HEK293 (cell line): ENCODE results near the gene FKRP.

ENCODE experiments used
- CTCF ChIA-PET: fragments of 350-600 bp; formaldehyde crosslinking; extraction: SDS; loops from one replicate; lab custom pipeline; 2021; ENCODE audit warnings: antibody characterized with exemption; lab: Yijun Ruan, JAX
- POLR2A ChIA-PET: fragments of 300-600 bp; formaldehyde crosslinking; extraction: SDS; loops from one replicate; lab custom pipeline; 2020; ENCODE audit warnings: antibody characterized with exemption, inconsistent platforms; lab: Yijun Ruan, JAX
- H3K27ac ChIP-seq: fragments of 200-500 bp; sonication (Bioruptor generic); 2 replicates; pipeline ENCODE4 v1.5.1; 2014; ENCODE audit warnings: low read depth, low read length, control low read depth, inconsistent platforms; ENCODE audit errors: extremely low read depth
- H3K36me3 ChIP-seq, 2 experiments: fragments of 200-500 bp in 1 of 2; sonication (Bioruptor generic) in 1 of 2; 1 replicate in 1 of 2; 2 replicates in 1 of 2; pipeline ENCODE4 v1.5.1; 2014 to 2017; ENCODE audit warnings: inconsistent platforms in 2 of 2, low read length in 2 of 2; ENCODE audit not compliant: control insufficient read depth in 2 of 2, insufficient read depth in 1 of 2
- H3K4me1 ChIP-seq: fragments of 200-500 bp; sonication (Bioruptor generic); 2 replicates; pipeline ENCODE4 v1.5.1; 2014; ENCODE audit warnings: mild to moderate bottlenecking, low read length, inconsistent platforms; ENCODE audit not compliant: control insufficient read depth, insufficient read depth
- H3K4me3 ChIP-seq: 2 replicates; pipeline ENCODE4 v1.5.1; 2011; ENCODE audit warnings: low read depth, mild to moderate bottlenecking, control low read depth, low read length, moderate library complexity
- H3K9me3 ChIP-seq: fragments of 200-500 bp; sonication (Bioruptor generic); 2 replicates; pipeline ENCODE4 v1.5.1; 2014; ENCODE audit warnings: low read depth, low read length, inconsistent platforms; ENCODE audit not compliant: control insufficient read depth, insufficient read depth
- EGR2 ChIP-seq: fragments of 450-650 bp; formaldehyde crosslinking; IDR thresholded peaks from 2 replicates; pipeline ENCODE4 v1.5.1; 2016; ENCODE audit warnings: low read depth, missing biosample characterization, missing genetic modification characterization
- FEZF1 ChIP-seq: fragments of 450-650 bp; formaldehyde crosslinking; IDR thresholded peaks from 2 replicates; pipeline ENCODE4 v1.5.1; 2016; ENCODE audit warnings: missing biosample characterization, missing genetic modification characterization
- GLI4 ChIP-seq: fragments of 450-650 bp; formaldehyde crosslinking; IDR thresholded peaks from 2 replicates; pipeline ENCODE4 v1.5.1; 2016; ENCODE audit warnings: missing biosample characterization, missing genetic modification characterization
- IKZF3 ChIP-seq: fragments of 450-650 bp; IDR thresholded peaks from 2 replicates; pipeline ENCODE4 v1.5.0; 2018; ENCODE audit warnings: missing biosample characterization, mild to moderate bottlenecking, missing genetic modification characterization, moderate library complexity
- KLF9 ChIP-seq: fragments of 450-650 bp; formaldehyde crosslinking; IDR thresholded peaks from 2 replicates; pipeline ENCODE4 v1.5.1; 2016; ENCODE audit warnings: missing biosample characterization, missing genetic modification characterization, low read depth
- TCF7L2 ChIP-seq: IDR thresholded peaks from 2 replicates; pipeline ENCODE4 v1.6.1; 2011; ENCODE audit warnings: low read depth, mild to moderate bottlenecking, inconsistent platforms, low read length, moderate library complexity, borderline replicate concordance
- ZBTB20 ChIP-seq: fragments of 450-650 bp; formaldehyde crosslinking; IDR thresholded peaks from 2 replicates; pipeline ENCODE4 v1.5.1; 2016; ENCODE audit warnings: missing biosample characterization, missing genetic modification characterization
- ZBTB7A ChIP-seq: fragments of 450-650 bp; formaldehyde crosslinking; IDR thresholded peaks from 2 replicates; pipeline ENCODE4 v1.5.1; 2016; ENCODE audit warnings: low read depth, missing biosample characterization, missing genetic modification characterization
- ZFHX2 ChIP-seq: fragments of 450-650 bp; formaldehyde crosslinking; conservative IDR thresholded peaks from 2 replicates; pipeline ENCODE4 v1.5.1; 2016; ENCODE audit warnings: missing biosample characterization, missing genetic modification characterization
- ZNF133 ChIP-seq: fragments of 450-650 bp; formaldehyde crosslinking; IDR thresholded peaks from 2 replicates; pipeline ENCODE4 v1.5.1; 2016; ENCODE audit warnings: missing biosample characterization, missing genetic modification characterization
- ZNF140 ChIP-seq: fragments of 450-650 bp; formaldehyde crosslinking; IDR thresholded peaks from 2 replicates; pipeline ENCODE4 v1.5.1; 2016; ENCODE audit warnings: missing biosample characterization, missing genetic modification characterization
- ZNF146 ChIP-seq: fragments of 450-650 bp; formaldehyde crosslinking; IDR thresholded peaks from 2 replicates; pipeline ENCODE4 v1.5.1; 2016; ENCODE audit warnings: missing biosample characterization, missing genetic modification characterization
- ZNF169 ChIP-seq: fragments of 450-650 bp; formaldehyde crosslinking; IDR thresholded peaks from 2 replicates; pipeline ENCODE4 v1.5.1; 2016; ENCODE audit warnings: missing biosample characterization, missing genetic modification characterization
- ZNF175 ChIP-seq: fragments of 450-650 bp; formaldehyde crosslinking; IDR thresholded peaks from 2 replicates; pipeline ENCODE4 v1.5.1; 2016; ENCODE audit warnings: missing biosample characterization, missing genetic modification characterization
- ZNF248 ChIP-seq: fragments of 450-650 bp; formaldehyde crosslinking; IDR thresholded peaks from 2 replicates; pipeline ENCODE4 v1.5.1; 2017; ENCODE audit warnings: missing biosample characterization, missing genetic modification characterization
- ZNF324 ChIP-seq: fragments of 450-650 bp; formaldehyde crosslinking; IDR thresholded peaks from 2 replicates; pipeline ENCODE4 v1.5.1; 2016; ENCODE audit warnings: missing biosample characterization, missing genetic modification characterization
- ZNF354C ChIP-seq: fragments of 450-650 bp; formaldehyde crosslinking; IDR thresholded peaks from 2 replicates; pipeline ENCODE4 v1.5.1; 2016; ENCODE audit warnings: missing biosample characterization, missing genetic modification characterization, low read depth, borderline replicate concordance
- ZNF433 ChIP-seq: fragments of 450-650 bp; formaldehyde crosslinking; IDR thresholded peaks from 2 replicates; pipeline ENCODE4 v1.5.1; 2016; ENCODE audit warnings: missing biosample characterization, missing genetic modification characterization, low read depth
- ZNF521 ChIP-seq: fragments of 450-650 bp; formaldehyde crosslinking; IDR thresholded peaks from 2 replicates; pipeline ENCODE4 v1.5.1; 2017; ENCODE audit warnings: missing biosample characterization, mild to moderate bottlenecking, missing genetic modification characterization
- ZNF548 ChIP-seq: fragments of 450-650 bp; formaldehyde crosslinking; IDR thresholded peaks from 2 replicates; pipeline ENCODE4 v1.5.1; 2016; ENCODE audit warnings: missing biosample characterization, missing genetic modification characterization
- ZNF561 ChIP-seq: fragments of 450-650 bp; IDR thresholded peaks from 2 replicates; pipeline ENCODE4 v1.5.1; 2018; ENCODE audit warnings: missing biosample characterization, missing genetic modification characterization, borderline replicate concordance
- ZNF585B ChIP-seq: fragments of 450-650 bp; formaldehyde crosslinking; IDR thresholded peaks from 2 replicates; pipeline ENCODE4 v1.5.1; 2016; ENCODE audit warnings: missing biosample characterization, missing genetic modification characterization
- ZNF621 ChIP-seq: fragments of 450-650 bp; formaldehyde crosslinking; IDR thresholded peaks from 2 replicates; pipeline ENCODE4 v1.5.1; 2017; ENCODE audit warnings: missing biosample characterization, missing genetic modification characterization
- ZNF624 ChIP-seq: fragments of 450-650 bp; formaldehyde crosslinking; IDR thresholded peaks from 2 replicates; pipeline ENCODE4 v1.5.1; 2017; ENCODE audit warnings: missing biosample characterization, missing genetic modification characterization
- ZNF658 ChIP-seq: fragments of 450-650 bp; formaldehyde crosslinking; IDR thresholded peaks from 2 replicates; pipeline ENCODE4; 2016; ENCODE audit warnings: missing biosample characterization, missing genetic modification characterization
- ZNF670 ChIP-seq: fragments of 450-650 bp; formaldehyde crosslinking; IDR thresholded peaks from 2 replicates; pipeline ENCODE4 v1.5.1; 2016; ENCODE audit warnings: missing biosample characterization, missing genetic modification characterization, low read depth
- ZNF701 ChIP-seq: fragments of 450-650 bp; formaldehyde crosslinking; IDR thresholded peaks from 2 replicates; pipeline ENCODE4 v1.5.1; 2016; ENCODE audit warnings: missing biosample characterization, missing genetic modification characterization
- TF ChIP-seq, protein P1 (sequence below): fragments of 450-650 bp; formaldehyde crosslinking; IDR thresholded peaks from 2 replicates; pipeline ENCODE4 v1.5.1; 2017; ENCODE audit warnings: missing biosample characterization, missing genetic modification characterization
- TF ChIP-seq, protein P2 (sequence below): fragments of 450-650 bp; formaldehyde crosslinking; IDR thresholded peaks from 2 replicates; pipeline ENCODE4 v1.5.1; 2016; ENCODE audit warnings: missing biosample characterization, missing genetic modification characterization
- TF ChIP-seq, protein P3 (sequence below): fragments of 450-650 bp; formaldehyde crosslinking; IDR thresholded peaks from 2 replicates; pipeline ENCODE4 v1.5.1; 2016; ENCODE audit warnings: missing biosample characterization, missing genetic modification characterization
- TF ChIP-seq, protein P4 (sequence below): fragments of 450-650 bp; formaldehyde crosslinking; IDR thresholded peaks from 2 replicates; pipeline ENCODE4 v1.5.1; 2016; ENCODE audit warnings: missing biosample characterization, missing genetic modification characterization

The FKRP gene

DNA sequence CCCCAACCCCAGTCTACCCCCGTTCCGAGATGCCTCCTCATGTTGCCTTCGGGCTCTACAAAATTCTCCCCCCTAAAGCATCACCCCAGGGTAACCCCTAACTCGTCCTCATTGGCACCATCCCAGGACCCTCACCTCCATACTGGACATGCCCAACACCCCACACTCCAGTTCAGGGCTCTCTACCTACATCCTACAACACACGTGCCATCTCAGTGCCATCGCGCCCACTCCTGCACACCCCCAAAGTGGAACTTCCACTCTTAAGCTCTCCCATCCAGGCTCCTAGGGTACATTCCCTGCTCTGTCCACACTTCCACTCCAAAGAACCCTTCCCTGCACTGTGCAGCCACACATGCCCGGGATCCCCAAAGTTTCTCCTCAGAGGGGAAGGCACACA, 827 bp upstream of the FKRP start:
- TF ChIP-seq EGR2 (tag by site-specific recombination) (peak; percentile 45; the same call in 1 of the 2 replicates), ZFHX2 (tag by site-specific recombination) (peak; percentile 51; the same call in 1 of the 2 replicates), ZBTB7A (tag by site-specific recombination) (no peak), ZNF324 (tag by site-specific recombination) (no peak)
- peaks cover 6% of the 10 kb centered on the region for H3K4me1 ChIP-seq

DNA sequence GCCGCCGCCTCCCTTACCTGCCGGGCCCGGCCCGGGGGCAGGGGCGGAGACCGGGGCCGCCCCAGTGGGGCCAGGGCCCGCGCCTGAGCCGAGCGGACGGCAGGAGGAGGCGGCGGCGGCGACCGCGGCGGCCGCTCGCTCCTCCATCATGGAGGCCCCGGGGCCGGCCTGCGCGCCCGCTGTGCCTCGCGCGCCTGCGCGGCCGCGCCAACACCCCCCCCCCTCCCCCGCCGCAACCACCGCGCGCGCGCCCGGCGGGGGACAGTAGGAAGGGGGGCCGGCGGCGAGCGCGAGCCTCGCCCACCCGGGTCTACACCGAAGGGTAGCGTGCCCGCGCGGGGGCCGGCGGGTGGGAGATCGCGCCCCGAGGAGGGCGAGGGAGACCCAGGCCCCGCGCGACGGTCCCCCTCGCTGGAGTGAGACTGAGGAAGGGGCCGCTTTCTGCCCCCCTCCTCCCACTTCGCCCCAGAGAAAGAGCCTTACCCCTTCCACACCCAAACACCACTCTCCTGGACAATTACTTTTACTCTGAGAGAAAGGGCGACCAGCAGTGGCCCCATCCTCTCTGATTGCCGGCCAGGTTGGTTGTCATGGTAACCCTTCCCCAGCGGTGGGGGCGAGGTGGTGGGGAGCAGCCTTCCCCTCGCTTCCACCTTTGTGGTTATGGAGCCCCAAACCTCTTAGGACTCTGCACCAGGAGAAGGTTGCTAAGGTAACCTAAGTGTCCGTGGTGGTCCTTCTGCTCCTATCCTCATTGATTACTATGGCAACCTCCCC, 612 bp downstream of the FKRP start, which contains the start of gene STRN4:
TSS of gene STRN4 (minus strand) at position 170 of the 777 bp plus-strand sequence. CDS start at position 150, 20 bp downstream.
- Histone ChIP-seq H3K36me3 (peaks cover 31 to 35% of the 10 kb centered on the region in 2 experiments; a peak in 2 of 3 replicates), H3K4me1 (peaks cover 6% of the 10 kb centered on the region), H3K27ac (peak within 1 kb of the TSS; percentile 99), H3K9me3 (no peaks in the 10 kb centered on the region), H3K4me3 (peak within 1 kb of the TSS; percentile 70)
- ChIA-PET POLR2A (interaction anchor here (1.6 to 2.2 kb wide), 3 partner anchors 42 to 146 kb away, joined by 5 to 6 read pairs (median 5); partner anchors contain the start of genes AP2S1, CALM3 and SLC1A5), CTCF (interaction anchor here (0.7 kb wide), 1 partner anchor 60 kb away, joined by 4 read pairs; no protein-coding TSS in a partner anchor)
- TF ChIP-seq ZNF658 (tag by site-specific recombination) (no peak), TCF7L2 (no peak), ZNF621 (tag by site-specific recombination) (no peak), ZNF140 (tag by site-specific recombination) (no peak), FEZF1 (tag by site-specific recombination) (no peak), ZNF175 (tag by site-specific recombination) (no peak), ZNF701 (tag by site-specific recombination) (no peak), KLF9 (tag by site-specific recombination) (no peak), ZNF354C (tag by site-specific recombination) (no peak), ZNF585B (tag by site-specific recombination) (no peak), ZNF548 (tag by site-specific recombination) (no peak), ZNF521 (tag by site-specific recombination) (no peak), IKZF3 (tag by site-specific recombination) (no peak), ZNF133 (tag by site-specific recombination) (no peak), ZBTB20 (no peak), ZNF433 (tag by site-specific recombination) (no peak), ZNF624 (tag by site-specific recombination) (no peak), ZNF561 (no peak), ZNF169 (no peak), GLI4 (no peak), ZNF146 (tag by site-specific recombination) (no peak), ZNF670 (tag by site-specific recombination) (no peak), ZNF248 (tag by site-specific recombination) (no peak)
- TF ChIP-seq, protein P1, sequence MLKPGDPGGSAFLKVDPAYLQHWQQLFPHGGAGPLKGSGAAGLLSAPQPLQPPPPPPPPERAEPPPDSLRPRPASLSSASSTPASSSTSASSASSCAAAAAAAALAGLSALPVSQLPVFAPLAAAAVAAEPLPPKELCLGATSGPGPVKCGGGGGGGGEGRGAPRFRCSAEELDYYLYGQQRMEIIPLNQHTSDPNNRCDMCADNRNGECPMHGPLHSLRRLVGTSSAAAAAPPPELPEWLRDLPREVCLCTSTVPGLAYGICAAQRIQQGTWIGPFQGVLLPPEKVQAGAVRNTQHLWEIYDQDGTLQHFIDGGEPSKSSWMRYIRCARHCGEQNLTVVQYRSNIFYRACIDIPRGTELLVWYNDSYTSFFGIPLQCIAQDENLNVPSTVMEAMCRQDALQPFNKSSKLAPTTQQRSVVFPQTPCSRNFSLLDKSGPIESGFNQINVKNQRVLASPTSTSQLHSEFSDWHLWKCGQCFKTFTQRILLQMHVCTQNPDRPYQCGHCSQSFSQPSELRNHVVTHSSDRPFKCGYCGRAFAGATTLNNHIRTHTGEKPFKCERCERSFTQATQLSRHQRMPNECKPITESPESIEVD, result no peak
- TF ChIP-seq, protein P2, sequence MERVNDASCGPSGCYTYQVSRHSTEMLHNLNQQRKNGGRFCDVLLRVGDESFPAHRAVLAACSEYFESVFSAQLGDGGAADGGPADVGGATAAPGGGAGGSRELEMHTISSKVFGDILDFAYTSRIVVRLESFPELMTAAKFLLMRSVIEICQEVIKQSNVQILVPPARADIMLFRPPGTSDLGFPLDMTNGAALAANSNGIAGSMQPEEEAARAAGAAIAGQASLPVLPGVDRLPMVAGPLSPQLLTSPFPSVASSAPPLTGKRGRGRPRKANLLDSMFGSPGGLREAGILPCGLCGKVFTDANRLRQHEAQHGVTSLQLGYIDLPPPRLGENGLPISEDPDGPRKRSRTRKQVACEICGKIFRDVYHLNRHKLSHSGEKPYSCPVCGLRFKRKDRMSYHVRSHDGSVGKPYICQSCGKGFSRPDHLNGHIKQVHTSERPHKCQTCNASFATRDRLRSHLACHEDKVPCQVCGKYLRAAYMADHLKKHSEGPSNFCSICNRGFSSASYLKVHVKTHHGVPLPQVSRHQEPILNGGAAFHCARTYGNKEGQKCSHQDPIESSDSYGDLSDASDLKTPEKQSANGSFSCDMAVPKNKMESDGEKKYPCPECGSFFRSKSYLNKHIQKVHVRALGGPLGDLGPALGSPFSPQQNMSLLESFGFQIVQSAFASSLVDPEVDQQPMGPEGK (tag by site-specific recombination), result peak; percentile 74
- TF ChIP-seq, protein P3, sequence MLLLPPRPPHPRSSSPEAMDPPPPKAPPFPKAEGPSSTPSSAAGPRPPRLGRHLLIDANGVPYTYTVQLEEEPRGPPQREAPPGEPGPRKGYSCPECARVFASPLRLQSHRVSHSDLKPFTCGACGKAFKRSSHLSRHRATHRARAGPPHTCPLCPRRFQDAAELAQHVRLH (tag by site-specific recombination), result no peak
- TF ChIP-seq, protein P4, sequence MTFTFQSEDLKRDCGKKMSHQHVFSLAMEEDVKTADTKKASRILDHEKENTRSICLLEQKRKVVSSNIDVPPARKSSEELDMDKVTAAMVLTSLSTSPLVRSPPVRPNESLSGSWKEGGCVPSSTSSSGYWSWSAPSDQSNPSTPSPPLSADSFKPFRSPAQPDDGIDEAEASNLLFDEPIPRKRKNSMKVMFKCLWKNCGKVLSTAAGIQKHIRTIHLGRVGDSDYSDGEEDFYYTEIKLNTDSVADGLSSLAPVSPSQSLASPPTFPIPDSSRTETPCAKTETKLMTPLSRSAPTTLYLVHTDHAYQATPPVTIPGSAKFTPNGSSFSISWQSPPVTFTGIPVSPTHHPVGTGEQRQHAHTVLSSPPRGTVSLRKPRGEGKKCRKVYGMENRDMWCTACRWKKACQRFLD (tag by site-specific recombination), result no peak

More for the DNA sequence above, 827 bp upstream of the FKRP start:
- Histone ChIP-seq H3K27ac (peak overlapping the region; percentile 99), H3K4me3 (peak overlapping the region; percentile 70), H3K36me3 (peaks cover 22 to 37% of the 10 kb centered on the region in 2 experiments; a peak in 2 of 3 replicates), H3K9me3 (no peaks in the 10 kb centered on the region)
- ChIA-PET POLR2A (interaction anchor here (0.6 to 2.2 kb wide), 6 partner anchors 9 to 375 kb away, joined by 3 to 6 read pairs (median 4); partner anchors contain the start of genes AP2S1, CALM3 and SLC1A5), CTCF (interaction anchor here (0.5 to 2.4 kb wide), 12 partner anchors 8 to 174 kb away, joined by 3 to 11 read pairs (median 4); no protein-coding TSS in a partner anchor)
